ENCODE results near the gene ITGA2.

- TF ChIP-seq POLR2A (IDR thresholded peaks at IDR 0.05; ENCODE audit: extremely low read depth, insufficient read length) (no peak), CTCF (IDR thresholded peaks at IDR 0.05; ENCODE audit: low read depth, low read length) (no peak)
Observed at GRCh38 chr5:53055365-53055764, 66.2 kb downstream of the ITGA2 start.

All from NB4 (cell line).